HG03139 (cell line): ENCODE results near the gene UCHL5.
"Not testable (repeated sequence)": the region's sequence is repeated elsewhere in the genome, so short reads cannot be mapped to it uniquely, and the experiment has no call there.

Experiments
- ATAC-seq: cut with Tn5 transposase; IDR thresholded peaks from one replicate; pipeline ENCODE4 v1.9.1; 2021; ENCODE audit not compliant: unreplicated experiment

Gene UCHL5

DNA sequence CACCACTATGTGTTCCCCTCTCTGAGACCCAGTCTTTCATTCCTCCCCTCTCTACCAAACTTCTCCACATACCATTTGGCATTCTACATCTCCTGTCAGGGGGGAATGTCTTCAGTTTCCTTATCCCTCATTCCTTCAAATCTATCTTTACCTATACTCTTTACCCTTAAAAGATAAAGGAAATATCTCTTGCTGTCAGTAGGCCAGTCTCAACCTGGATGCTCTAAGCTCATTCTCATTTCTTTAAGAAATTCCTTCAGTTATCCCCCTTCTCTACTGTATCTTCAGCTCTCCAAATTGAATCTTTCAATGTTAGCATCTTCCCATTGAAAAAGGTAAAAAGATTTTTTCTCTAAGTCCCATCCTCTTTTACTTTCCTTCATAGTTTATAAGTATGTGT lies 6.8 kb upstream of the UCHL5 start:
- ATAC-seq: no peak

DNA sequence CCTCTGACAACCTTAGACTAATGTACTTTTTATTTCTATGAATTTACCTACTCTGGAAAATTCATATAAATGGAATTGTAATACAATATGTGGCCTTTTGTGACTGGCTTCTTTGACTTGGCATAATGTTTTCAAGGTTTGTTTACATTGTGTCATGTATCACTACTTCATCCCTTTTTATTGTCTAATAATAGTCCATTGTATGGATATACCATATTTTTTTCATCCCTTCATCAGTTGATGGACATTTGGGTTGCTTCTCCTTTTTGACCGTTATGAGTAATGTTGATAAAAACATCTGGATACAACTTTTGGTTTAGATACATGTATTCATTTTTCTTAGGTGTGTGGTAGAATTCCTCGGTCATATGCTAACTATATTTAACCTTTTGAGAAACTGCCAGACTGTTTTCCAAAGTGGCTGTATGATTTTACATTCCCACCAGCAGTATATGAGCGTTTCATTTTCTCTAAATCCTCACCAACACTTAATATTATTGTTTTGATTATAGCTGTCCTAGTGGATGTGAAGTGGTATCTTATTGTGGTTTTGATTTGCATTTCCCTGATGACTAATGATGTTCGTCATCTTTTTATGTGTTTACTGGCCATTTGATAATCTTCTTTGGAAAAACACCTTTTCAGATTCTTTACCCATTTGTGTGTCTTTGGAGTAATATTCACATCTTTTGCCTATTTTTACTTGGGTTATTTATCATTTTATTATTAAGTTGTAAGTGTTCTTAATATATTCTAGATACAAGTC lies 3.7 kb upstream of the UCHL5 start:
- no peak for ATAC-seq

- no peak for ATAC-seq
Observed at GRCh38 chr1:193060938-193061337, 1.8 kb upstream of the UCHL5 start.

DNA sequence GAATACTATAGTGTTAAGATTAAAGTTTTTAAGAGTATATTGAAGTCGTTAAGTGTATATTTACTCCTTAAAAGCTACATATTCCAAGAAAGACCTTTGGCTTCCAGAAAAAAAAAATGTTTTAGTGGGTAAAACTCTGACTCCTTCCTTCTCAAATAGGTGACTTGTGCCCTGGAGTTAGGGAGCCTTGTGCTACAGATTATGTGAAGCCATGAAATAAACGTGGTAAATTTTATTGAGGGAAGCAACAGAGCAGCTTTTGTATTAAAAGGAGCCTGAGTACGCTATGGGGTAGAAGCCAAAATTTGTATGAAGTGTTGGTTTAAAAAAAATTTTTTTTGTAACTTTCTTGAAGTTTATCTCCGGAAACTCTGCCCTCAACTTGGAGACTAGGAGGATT lies 1.2 kb upstream of the UCHL5 start:
- no peak for ATAC-seq

DNA sequence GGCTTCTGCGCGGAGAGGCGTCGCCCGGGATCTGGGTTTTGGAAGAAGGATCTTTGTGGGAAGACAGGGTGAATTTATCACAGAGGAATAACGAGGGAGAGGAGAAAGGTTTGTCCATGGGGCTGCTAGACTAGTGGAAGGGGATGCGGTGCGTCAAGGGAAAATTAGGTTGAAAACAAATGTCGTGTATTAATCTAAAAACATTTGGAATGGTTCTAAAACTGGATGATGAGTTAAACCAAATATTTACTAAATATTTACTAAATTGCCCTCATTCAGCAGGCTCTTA lies 899 bp upstream of the UCHL5 start:
- no peak for ATAC-seq

GRCh38 chr1:193058529-193059281 lies 455 bp downstream of the UCHL5 start:
- ATAC-seq: peak; percentile 42

GRCh38 chr1:193054169-193054675 lies 4.9 kb downstream of the UCHL5 start:
- no peak for ATAC-seq

DNA sequence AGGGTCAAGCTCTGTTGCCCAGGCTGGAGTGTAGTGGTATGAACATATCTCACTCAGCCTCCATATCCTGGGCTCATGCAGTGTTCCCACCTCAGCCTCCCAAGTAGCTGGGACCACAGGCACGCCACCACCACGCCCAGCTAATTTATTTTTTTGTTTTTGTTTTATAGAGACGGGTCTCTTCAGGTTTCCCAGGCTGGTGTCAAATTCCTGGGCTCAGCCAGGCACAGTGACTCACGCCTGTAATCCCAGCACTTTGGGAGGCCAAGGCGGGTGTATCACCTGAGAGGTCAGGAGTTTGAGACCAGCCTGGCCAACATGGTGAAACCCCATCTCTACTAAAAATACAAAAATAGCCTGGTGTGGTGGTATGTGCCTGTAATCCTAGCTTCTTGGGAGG lies 10.2 kb downstream of the UCHL5 start:
- ATAC-seq: not testable (repeated sequence)

GRCh38 chr1:193042766-193043691 lies 16.1 kb downstream of the UCHL5 start:
- no peak for ATAC-seq

DNA sequence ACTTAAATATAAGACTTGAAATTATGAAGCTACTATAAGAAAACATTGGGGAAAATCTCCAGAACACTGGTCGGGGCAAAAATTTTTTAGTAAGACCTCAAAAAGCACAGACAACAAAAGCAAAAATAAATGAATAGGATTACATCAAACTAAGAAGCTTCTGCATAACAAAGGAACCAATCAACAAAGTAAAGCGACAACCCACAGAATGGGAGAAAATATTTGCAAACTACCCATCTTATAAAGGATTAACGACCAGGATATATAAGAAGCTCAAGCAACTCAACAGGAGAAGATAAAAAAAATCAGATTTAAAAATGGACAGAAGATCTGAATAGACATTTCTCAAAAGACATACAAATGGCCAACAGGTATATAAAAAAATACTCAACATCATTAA lies 19.1 kb downstream of the UCHL5 start:
- ATAC-seq: no peak

GRCh38 chr1:193036337-193037047 lies 22.7 kb downstream of the UCHL5 start:
- ATAC-seq: no peak

DNA sequence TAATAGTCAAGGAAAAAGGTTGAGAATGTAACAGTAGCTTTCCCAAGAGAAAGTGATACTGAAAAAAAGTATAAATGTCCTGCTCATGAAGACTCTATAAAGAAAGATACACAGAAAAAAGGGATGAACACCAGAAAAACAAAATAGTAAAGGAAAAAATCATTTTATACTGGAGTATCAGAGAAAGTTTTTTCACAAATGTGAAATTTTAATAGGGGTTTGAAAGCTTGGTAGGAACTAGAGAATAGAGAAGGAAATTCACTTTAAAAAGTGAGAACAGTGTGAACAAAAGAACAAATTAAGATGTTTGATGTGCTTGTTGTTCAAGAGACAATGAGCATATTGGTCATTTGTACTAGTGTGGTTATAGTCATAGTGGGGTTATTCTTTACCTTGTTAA lies 25.6 kb downstream of the UCHL5 start:
- ATAC-seq: no peak

GRCh38 chr1:193032643-193033427 lies 26.3 kb downstream of the UCHL5 start:
- not testable (repeated sequence) for ATAC-seq

DNA sequence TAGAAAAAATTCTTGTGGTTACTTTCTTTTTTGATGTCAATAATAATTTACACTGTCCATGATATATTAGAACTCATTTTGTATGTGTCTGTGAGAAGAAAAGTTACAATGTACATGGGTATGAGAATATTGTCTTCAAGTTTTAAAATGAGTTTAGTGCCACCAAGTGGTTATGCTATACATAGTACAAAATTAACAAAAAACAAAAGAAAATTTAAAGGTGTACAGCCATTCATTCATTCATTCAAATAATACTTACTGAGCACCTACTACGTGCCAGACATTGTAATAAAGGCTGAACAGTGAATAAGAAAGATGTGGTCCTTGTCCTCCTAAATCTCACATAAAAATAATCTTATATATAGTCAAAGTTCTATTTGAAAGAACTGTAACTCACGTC lies 27.7 kb downstream of the UCHL5 start:
- no peak for ATAC-seq

GRCh38 chr1:193030280-193030679 lies 28.9 kb downstream of the UCHL5 start:
- ATAC-seq: no peak

DNA sequence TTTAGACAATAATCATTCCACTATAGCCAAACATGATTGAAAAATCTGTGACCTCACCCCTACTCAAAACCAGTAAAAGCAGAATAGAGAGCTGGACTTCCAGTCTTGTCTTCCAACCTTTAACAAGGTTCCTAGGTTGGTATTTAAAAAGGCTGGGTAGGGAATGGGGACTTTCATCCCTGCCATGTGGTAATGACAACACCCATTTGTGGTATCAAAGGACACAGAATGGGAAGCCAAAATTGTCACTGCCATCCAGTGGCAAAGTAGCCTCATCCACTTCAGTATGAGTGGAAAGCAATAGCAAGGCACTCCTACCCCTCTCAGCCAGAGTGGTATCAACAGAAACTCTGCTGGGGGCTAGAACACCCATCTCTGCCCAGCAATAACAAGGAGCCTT lies 33.9 kb downstream of the UCHL5 start:
- no peak for ATAC-seq

- peak; percentile 75 for ATAC-seq
Observed at GRCh38 chr1:193019442-193020026, 39.6 kb downstream of the UCHL5 start.

DNA sequence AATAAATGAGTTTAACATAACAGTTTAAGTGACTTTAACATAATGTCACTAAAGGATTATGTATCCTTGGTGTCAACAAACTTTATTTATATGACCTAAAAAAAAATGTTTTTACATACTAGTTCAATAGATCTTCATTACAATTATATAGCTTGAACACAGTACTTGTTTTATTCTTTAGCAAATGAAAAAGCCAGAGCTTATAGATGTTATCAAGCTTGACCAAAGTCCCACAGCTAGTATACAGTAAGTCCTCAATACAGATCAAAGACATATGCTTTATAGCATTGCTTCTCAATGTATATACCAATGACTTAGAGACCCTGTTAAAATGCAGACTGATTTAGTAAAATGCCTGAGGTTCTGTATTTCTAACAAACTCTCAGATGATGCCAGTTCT lies 42.4 kb downstream of the UCHL5 start:
- ATAC-seq: no peak

DNA sequence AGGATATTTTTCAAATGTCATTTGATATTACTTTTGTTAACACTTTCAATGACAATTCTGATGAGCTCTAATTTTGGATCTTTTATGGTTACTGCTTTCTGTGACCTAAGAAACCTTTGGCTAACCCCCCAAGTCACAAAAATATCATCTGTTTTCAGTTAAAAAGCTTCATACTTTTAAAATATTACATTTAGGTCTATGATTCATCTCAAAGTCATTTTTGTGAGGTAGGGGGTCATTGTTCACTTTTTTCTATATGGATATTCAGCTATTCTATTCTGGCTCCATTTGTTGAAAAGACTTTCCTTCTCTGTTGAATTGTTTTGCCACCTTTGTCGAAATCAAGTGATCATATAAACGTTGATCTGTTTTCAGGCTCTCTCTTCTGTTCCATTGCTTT lies 44.8 kb downstream of the UCHL5 start:
- ATAC-seq: no peak

DNA sequence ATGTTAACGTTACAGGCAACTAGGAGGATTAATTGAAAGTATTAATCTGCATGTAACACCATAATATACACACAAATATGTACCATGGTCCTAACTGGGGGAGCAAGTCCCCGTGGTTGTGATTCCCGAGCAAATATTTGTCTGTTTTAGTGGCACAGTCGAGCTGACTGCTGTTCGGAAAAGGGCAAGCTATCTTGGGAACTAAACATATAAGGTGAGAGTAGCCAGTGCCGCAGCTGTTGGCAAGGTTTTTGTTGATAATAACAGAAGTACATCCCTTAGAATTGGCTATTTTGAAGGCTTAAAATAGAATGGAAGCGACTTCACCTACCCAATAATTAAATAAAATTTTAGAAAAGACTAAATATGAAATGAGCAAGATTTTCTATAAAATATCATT lies 45.5 kb downstream of the UCHL5 start:
- no peak for ATAC-seq
